ENCODE results near the gene NABP2. TPM values are rescaled to one million over a fixed set of nuclear protein-coding genes. Genes with fewer than 3 reads are reported as not detected.

Gene NABP2
- total RNA-seq, 6 donors from 2014 or later: 4.2 to 23.1 (median 17.6) TPM

DNA sequence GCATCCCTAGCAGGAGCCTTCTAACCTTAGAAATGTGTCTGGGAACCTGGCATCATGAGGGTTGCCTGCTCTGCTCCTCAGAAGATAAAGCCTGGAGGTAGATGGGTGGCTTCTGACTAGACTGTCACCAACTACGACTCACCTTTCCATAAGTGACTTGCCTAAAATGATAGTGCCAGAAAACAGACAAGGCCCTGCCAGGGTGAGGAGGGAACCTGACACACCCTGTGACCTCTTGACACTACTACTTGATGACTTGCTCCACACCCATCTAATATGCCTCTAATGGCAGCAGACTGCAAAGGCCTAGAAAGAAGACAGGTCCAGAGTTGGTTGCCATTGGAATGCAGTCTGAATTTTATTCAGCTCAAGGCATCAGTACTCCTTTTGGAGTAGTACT is 11.8 kb upstream of the NABP2 start:
- Histone ChIP-seq H3K9me3 (no peaks in the 10 kb centered on the region), H3K4me1 (peaks cover 0 to 1% (median 0%) of the 10 kb centered on the region in 4 donors), H3K4me3 (no peak overlapping the region), H3K27ac (no peak overlapping the region), H3K36me3 (peaks cover 55 to 98% (median 84%) of the 10 kb centered on the region in 4 donors), H3K27me3 (no peaks in the 10 kb centered on the region)
- TF ChIP-seq, protein P1, sequence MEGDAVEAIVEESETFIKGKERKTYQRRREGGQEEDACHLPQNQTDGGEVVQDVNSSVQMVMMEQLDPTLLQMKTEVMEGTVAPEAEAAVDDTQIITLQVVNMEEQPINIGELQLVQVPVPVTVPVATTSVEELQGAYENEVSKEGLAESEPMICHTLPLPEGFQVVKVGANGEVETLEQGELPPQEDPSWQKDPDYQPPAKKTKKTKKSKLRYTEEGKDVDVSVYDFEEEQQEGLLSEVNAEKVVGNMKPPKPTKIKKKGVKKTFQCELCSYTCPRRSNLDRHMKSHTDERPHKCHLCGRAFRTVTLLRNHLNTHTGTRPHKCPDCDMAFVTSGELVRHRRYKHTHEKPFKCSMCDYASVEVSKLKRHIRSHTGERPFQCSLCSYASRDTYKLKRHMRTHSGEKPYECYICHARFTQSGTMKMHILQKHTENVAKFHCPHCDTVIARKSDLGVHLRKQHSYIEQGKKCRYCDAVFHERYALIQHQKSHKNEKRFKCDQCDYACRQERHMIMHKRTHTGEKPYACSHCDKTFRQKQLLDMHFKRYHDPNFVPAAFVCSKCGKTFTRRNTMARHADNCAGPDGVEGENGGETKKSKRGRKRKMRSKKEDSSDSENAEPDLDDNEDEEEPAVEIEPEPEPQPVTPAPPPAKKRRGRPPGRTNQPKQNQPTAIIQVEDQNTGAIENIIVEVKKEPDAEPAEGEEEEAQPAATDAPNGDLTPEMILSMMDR (IDR thresholded peaks at IDR 0.05): no peak
- TF ChIP-seq POLR2AphosphoS5 (IDR thresholded peaks at IDR 0.05) (no peak), POLR2A (IDR thresholded peaks at IDR 0.05) (no peak), EP300 (IDR thresholded peaks at IDR 0.05) (no peak)
- 100% methylated on average over 1 of the region's 1 CpG for WGBS, 2 donors
- no peak for DNase-seq
- no peak for ATAC-seq (ENCODE audit: low FRiP score in 2 of 2)

DNA sequence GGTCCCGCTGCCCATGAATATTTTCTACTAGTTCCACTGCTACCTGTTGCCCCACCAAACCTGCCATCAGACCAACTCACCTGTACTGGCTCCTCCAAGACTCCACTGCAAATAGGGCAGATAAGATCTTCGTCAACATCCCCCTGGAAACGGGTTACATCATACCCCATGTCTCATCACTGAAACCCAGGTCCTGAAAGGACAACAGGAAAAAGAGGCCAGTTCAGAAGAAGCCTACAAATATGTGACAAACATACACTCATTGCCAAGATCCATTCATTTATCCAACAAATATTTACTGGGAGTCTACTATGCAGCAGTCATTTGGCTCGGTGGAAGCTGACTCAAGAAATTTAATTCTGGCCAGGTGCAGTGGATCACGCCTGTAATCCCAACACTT is 10.3 kb upstream of the NABP2 start:
- 92 to 96% methylated on average over 5 of the region's 5 CpGs for WGBS, 2 donors
- H3K27ac ChIP-seq: no peak overlapping the region
- H3K27me3 ChIP-seq: no peaks in the 10 kb centered on the region
- ATAC-seq (ENCODE audit: low FRiP score in 2 of 2) (no peak), DNase-seq (no peak)
- peaks cover 0 to 4% (median 0%) of the 10 kb centered on the region in 4 donors for H3K4me1 ChIP-seq
- TF ChIP-seq, protein P1 (IDR thresholded peaks at IDR 0.05): no peak
- TF ChIP-seq POLR2AphosphoS5 (IDR thresholded peaks at IDR 0.05) (no peak), EP300 (IDR thresholded peaks at IDR 0.05) (no peak), POLR2A (IDR thresholded peaks at IDR 0.05) (no peak)
- no peak overlapping the region for H3K4me3 ChIP-seq
- no peaks in the 10 kb centered on the region for H3K9me3 ChIP-seq
- H3K36me3 ChIP-seq: peaks cover 46 to 82% (median 69%) of the 10 kb centered on the region in 4 donors

DNA sequence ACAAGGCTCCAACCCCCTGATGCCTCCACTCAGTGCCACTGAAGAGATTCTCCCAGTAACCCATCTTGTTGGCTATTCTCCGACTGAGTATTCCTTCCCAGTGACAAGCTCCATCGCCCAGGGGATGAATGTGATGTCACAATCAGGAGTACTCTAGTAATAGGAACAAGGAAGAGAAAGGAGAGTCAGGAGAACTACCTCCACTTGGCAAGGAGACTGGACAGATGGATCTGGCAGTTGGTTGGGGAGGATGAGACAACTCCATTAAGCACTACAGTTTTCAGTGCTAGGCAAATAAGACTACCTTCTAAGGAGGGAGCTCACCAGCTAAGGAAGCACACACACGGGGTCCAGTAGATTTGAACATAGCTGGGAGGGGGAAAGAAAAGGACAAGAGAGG is 7.7 kb upstream of the NABP2 start:
- TF ChIP-seq POLR2AphosphoS5 (IDR thresholded peaks at IDR 0.05) (no peak), EP300 (IDR thresholded peaks at IDR 0.05) (no peak), POLR2A (IDR thresholded peaks at IDR 0.05) (no peak)
- TF ChIP-seq, protein P1 (IDR thresholded peaks at IDR 0.05): no peak
- H3K27ac ChIP-seq: no peak overlapping the region
- H3K4me3 ChIP-seq: no peak overlapping the region
- 86 to 88% methylated on average over 3 of the region's 3 CpGs for WGBS, 2 donors
- H3K36me3 ChIP-seq: peaks cover 31 to 57% (median 46%) of the 10 kb centered on the region in 4 donors
- no peak for ATAC-seq (ENCODE audit: low FRiP score in 2 of 2)
- DNase-seq: no peak
- no peaks in the 10 kb centered on the region for H3K27me3 ChIP-seq
- peaks cover 15 to 20% (median 18%) of the 10 kb centered on the region in 4 donors for H3K4me1 ChIP-seq
- no peaks in the 10 kb centered on the region for H3K9me3 ChIP-seq

DNA sequence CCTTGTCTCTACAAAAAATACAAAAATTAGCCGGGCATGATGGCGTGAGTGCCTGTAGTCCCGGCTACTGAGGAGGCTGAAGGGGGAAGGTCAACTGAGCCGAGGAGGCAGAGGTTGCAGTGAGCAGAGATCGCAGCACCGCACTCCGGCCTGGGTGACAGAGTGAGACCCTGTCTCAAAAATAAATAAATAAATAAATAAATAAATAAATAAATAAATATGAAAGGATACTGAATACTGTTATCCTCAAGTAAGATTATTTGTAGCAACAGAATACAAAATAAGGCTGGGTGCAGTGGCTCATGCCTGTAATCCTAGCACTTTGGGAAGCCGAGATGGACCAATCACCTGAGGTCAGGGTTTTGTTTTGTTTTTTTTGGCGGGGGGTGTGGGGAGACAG is 4.3 kb upstream of the NABP2 start:
- H3K36me3 ChIP-seq: peaks cover 5 to 23% (median 13%) of the 10 kb centered on the region in 4 donors
- TF ChIP-seq EP300 (IDR thresholded peaks at IDR 0.05): no peak
- no peak for TF ChIP-seq POLR2AphosphoS5 (IDR thresholded peaks at IDR 0.05)
- TF ChIP-seq POLR2A (IDR thresholded peaks at IDR 0.05): no peak
- TF ChIP-seq, protein P1 (IDR thresholded peaks at IDR 0.05): no peak
- H3K9me3 ChIP-seq: no peaks in the 10 kb centered on the region
- peaks cover 35 to 45% (median 38%) of the 10 kb centered on the region in 4 donors for H3K4me1 ChIP-seq
- peak overlapping the region; percentile 96 to 100 (median 96) for H3K27ac ChIP-seq
- ATAC-seq (ENCODE audit: low FRiP score in 2 of 2): no peak
- WGBS, 2 donors: 89 to 90% methylated on average over 9 of the region's 9 CpGs
- H3K4me3 ChIP-seq: peak overlapping the region in 1 of 4 donors; percentile 96
- no peak for DNase-seq
- no peaks in the 10 kb centered on the region for H3K27me3 ChIP-seq

DNA sequence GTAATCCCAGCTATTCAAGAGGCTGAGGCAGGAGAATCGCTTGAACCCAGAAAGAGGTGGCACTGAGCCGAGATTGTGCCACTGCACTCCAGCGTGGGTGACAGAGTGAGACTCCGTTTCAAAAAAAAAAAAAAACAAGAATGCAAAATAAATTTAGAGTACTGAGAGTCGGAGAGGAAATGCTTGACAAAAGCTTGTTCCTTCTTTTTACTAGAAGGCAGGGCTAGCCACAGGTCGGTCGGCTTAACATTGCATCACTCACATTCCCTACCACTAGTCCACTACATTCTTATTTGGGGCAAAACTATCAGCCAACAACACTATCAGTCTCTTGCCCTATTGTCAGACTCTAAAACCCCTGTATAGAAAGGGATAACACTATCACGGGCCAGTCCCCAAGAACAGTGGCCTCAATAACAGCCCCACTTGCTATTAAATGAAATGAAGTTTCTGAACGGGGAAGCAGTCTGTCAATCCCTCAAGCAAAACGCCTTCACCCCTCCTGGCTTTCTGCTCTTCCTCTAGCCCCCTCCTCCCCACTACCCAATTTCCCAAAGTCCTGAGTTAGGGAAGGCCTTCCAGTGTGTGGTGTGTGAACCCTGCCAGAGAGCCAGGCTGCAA is 3.4 kb upstream of the NABP2 start:
- DNase-seq (peak in 1 of 2 donors; percentile 59), ATAC-seq (ENCODE audit: low FRiP score in 2 of 2) (peak in 1 of 2 donors; percentile 21)
- Histone ChIP-seq H3K36me3 (peaks cover 0 to 14% (median 6%) of the 10 kb centered on the region in 4 donors), H3K27me3 (no peaks in the 10 kb centered on the region), H3K4me3 (peak overlapping the region; percentile 79 to 96 (median 84)), H3K27ac (peak overlapping the region; percentile 96 to 100 (median 96)), H3K4me1 (peaks cover 39 to 52% (median 42%) of the 10 kb centered on the region in 4 donors), H3K9me3 (no peaks in the 10 kb centered on the region)
- peak in 2 of 4 donors; percentile 7 to 19 for TF ChIP-seq POLR2A (IDR thresholded peaks at IDR 0.05)
- TF ChIP-seq, protein P1 (IDR thresholded peaks at IDR 0.05): no peak
- 1 to 4% methylated on average over 10 of the region's 10 CpGs for WGBS, 2 donors
